CD4-positive, alpha-beta T cell treated with Interleukin-2 at 100 ng/mL for 4 hours (primary cell): ENCODE data around the gene PLA2G4A.

Source experiments
- DNase-seq: peaks from one replicate; pipeline ENCODE4 v3.0.0-alpha.2; 2020; ENCODE audit warnings: low spot score

Gene PLA2G4A

GRCh38 chr1:186828611-186829454 is at the start of gene PLA2G4A:
PLA2G4A (plus strand) TSS chr1:186828949; CDS start chr1:186854355, 25,406 bp downstream.
- no peak for DNase-seq

DNA sequence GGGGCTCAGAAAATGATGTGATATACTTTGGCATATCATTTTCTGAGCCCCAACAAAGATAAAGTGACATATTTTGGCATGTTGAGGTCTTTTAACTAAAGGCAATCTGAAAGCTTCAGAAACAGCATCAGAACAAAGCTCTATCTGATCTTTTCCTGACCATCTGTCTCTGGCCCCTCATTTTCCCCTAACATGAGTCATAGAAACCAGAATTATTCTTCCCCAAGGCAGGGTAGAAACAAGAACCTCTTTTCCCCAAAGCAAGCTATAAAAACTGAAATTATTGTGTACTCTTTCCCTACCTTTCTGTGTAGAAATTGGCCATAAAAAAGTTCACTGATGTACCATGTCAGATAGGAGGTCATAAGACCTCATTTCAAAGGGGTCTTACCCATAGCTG is 48.7 kb upstream of the PLA2G4A start:
- DNase-seq = no peak

- DNase-seq = no peak
Measured at GRCh38 chr1:186781730-186782129, 47.0 kb upstream of the PLA2G4A start.

- DNase-seq = no peak
Measured at GRCh38 chr1:186782791-186783190, 46.0 kb upstream of the PLA2G4A start.

DNA sequence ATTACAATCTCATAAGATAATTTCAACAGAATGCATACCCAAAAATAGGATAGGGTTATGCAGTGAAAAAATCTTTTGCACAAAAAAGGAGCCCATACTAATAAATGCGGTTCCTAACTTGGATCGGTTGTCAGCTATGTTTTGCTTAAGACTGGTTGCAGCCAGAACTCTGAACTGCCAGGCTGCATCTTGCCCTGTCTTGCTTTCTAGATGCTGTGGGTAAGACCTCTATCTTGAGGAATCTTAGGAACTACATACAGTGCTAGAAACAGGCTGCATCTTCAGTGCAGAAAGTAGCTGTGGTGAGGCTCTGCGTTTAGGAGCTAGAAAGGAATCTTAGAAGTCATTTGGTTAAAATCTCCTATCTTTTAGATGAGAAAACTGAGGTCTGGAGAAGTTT is 45.6 kb upstream of the PLA2G4A start:
- no peak for DNase-seq

DNA sequence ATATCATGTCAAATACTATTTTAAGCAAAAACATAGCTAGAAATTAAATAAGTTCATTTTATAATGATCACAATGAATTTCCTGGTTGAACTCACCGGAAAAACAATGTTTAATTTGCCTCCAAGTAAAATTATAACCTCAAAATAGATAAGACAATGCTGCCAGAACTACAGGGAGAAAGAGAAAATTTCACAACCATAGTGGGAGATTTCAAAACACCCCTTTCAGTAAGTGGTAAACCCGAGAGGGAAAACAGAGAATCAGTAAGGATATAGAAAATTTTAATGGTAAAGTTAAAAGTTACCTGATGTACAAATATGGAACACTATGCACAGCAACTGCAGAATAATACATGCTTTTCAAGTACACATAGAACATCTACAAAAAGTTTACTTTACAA is 43.2 kb upstream of the PLA2G4A start:
- DNase-seq = no peak

GRCh38 chr1:186790101-186790500 is 38.6 kb upstream of the PLA2G4A start:
- DNase-seq = no peak

DNA sequence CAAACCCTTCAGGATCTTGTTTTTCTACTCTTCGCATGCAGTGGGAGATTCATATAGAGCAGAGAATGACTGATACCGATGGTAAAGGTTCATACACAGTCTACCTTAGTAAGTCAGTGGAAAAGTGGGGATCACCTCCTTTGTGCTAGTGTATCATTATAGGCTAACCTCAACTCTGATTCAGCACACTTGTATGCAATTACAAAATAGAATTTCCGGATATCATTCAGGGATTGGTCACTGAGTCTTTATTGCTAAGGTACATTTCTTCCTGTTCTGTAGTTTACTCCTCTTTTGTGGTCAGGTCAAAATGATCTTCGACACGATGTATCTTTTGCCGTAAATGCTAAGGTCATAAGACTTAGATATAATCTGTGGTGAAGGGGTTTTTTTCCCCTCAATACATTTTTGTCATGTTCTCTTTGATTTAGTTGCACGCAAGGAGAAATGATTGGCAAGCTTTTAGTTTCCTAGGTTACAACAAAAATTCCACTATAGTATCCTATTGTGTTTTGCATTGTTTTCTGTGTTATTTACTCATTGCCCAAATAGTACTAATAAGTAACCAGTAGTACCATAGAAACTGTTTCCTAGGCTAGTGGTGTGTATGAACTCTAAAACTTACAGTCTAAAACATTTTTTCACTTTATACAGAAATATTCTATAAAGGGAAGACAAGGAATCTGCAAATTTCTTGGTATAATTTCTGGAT is 35.7 kb upstream of the PLA2G4A start:
- no peak for DNase-seq

GRCh38 chr1:186793582-186793927 is 35.2 kb upstream of the PLA2G4A start:
- DNase-seq = no peak

- no peak for DNase-seq
Measured at GRCh38 chr1:186798960-186799688, 29.6 kb upstream of the PLA2G4A start.

DNA sequence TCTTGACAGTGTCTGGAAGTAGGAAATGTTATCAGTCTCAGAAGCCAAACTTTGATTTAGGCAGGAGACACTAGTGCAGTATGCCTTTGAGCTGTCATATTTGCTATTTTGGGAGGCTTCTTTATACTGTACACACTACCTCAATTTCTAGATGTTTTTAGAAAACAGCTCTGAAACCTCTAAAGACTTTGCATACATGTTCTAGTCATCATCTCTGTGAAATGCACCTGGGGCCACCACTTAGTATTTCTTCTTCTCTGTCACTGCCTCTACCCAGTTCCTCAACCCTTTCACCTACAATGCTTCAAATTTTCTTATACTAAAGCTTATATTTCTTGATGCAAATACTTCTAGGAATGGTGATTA is 29.1 kb upstream of the PLA2G4A start:
- DNase-seq = no peak

DNA sequence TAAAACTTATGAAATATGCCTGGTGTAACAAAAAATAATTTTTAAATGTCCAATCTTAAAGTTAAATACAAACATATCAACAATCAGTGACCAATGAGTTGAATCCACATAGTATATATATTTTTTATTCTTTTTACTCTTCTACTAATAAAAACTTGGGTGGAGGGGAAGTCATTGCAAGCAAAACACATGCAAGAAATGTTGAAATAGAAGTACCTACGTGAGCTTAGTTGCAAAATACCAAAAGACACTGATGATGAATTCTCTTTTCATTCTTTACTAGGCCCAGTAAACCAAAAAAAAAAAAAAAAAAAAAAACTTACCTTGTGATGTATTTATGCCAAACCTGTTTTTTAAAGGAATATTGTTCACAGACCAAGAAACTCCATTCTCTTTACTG is 26.4 kb upstream of the PLA2G4A start:
- no peak for DNase-seq

DNA sequence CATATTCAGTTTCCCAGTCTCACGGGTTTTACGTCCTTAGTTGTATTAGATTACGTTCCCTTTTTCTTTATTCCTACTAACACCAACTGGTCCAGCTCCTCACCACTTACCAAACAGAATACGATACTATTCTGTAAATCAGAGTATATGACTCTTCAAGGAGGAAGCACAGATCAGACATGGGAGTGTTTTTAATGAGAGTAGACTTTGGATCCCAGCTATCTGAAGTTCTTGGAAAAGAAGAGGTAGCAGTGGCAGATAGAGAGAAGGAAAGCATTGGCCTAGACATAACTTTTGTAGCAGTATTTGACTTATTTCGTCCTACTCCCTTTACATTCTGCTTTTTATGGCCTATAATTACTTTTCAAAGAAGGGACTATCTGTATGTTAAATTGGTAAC is 24.1 kb upstream of the PLA2G4A start:
- no peak for DNase-seq

GRCh38 chr1:186806477-186806876 is 22.3 kb upstream of the PLA2G4A start:
- no peak for DNase-seq

DNA sequence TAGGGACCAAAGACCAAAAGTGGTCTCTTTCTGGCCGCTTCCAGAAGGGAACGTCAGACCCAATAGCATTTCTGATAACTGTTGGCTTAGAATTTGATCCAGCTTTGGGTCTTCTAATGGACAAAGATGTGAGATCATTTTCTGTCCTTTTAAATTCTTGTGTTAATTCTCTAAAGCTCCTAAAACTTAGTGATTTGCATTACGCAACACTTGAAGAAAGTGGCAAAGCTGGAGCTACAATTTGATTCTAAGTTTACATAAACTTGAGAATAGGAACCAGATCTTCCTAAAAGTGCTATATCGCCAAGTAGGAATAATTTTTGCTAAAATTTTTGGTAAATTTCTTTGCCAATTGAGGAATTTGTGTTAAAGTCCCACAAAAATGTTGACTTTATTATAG is 21.6 kb upstream of the PLA2G4A start:
- no peak for DNase-seq

GRCh38 chr1:186811892-186812291 is 16.9 kb upstream of the PLA2G4A start:
- DNase-seq = no peak

GRCh38 chr1:186812570-186812969 is 16.2 kb upstream of the PLA2G4A start:
- no peak for DNase-seq

- DNase-seq = no peak
Measured at GRCh38 chr1:186813420-186813819, 15.3 kb upstream of the PLA2G4A start.

GRCh38 chr1:186819126-186819525 is 9.6 kb upstream of the PLA2G4A start:
- DNase-seq = no peak

GRCh38 chr1:186819563-186819962 is 9.2 kb upstream of the PLA2G4A start:
- no peak for DNase-seq

DNA sequence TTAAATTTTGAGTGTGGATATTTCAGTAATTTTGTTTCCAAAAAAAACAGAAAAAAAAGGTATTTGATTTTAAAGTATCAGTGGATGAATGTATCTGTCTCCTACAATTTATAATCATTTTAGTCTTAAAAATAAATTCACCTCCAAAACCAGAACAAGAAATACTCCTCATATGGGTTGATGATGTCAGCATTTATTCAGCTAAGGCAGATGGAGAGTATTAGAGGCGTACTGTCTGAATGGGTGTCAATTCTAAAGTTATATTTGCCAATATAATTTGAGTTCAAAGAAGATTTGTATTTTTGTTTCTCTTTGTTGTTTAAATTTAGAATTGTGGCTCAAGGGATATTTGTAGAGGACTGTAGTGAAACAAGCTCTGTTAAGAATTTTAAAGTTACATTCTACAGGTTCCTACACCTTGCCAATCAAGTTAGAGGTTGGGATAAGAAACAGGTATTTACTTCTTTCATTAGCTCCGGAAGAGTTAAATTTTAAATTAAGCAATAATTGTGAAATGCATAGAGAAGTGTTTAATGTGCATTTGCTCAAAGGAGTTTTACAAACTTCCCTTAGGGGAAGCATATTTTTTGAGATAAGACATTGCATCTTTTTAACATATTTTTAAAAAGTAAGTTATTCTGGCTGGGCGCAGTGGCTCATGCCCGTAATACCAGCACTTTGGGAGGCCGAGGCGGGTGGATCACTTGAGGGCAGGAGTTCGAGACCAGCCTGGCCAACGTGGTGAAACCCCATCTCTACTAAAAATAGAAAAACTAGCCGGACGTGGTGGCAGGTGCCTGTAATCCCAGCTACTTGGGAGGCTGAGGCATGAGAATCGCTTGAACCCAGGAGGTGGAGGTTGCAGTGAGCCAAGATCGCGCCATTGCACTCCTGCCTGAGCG is 1.2 kb downstream of the PLA2G4A start:
- DNase-seq = no peak

DNA sequence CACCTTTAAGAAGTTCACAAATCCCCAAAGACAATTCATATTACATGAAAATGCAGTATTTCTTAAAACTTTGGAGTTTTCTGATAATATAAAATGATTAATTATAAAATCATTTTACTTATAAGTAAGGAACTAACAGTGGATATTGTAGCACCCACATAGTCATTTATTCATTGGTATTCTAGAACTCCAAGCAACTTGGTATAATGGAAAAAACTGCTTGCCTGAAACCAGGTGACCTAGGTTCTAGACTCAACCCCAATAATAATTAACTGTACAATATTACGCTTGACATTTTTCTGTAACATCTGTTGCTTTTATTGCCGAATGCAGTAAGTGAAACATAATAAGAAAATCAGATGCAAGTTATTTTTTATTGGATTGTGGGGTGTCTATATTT is 2.4 kb downstream of the PLA2G4A start:
- DNase-seq = no peak
